HUDEP-2 (cell line): Measurements from ENCODE around the gene GLIS1.

Experiments used
- DNase-seq, 76 experiments: peaks; one replicate each; lab custom pipeline; 2025; ENCODE audit not compliant: unreplicated experiment in 76 of 76; lab: John Stamatoyannopoulos, UW

Gene GLIS1

DNA sequence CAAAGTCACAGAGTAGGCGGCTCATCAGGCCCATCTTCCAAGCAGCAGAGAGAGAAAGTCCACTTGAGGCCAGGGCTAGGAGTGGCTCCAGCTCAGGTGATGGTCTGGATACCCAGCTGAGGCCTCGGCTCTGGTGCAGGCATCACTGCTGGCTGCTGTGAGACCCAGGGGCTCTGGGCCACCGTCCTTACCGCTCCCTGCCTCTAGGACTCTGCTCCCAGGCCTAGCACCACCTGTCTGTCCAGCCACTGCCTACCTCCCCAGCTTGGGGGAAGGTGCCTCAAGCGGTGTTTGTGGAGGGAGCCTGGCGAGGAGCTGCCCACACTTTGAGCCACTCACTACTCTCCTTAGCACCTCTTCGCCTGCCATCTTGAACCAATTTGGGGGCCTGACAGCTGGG, 221.9 kb downstream of the GLIS1 start:
- no peak for DNase-seq

DNA sequence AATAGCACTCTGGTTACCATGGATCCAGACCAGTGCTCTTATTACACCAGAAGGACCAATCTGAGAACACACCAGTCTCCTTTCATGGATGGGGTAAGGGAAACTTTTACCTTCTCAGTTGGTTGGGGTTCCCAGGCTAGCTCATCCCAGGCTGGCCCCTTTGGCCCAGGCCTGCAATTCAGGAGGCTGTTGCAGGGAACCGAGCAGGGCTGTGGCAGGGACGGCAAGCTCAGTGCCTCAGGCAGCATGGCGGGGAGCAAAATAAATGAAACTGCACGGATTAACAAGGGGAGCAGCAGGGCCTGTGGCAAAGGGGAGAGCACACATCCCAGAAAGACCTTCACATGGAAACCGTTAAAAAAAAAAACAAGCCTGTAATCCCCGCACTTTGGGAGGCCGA, 222.8 kb downstream of the GLIS1 start:
- no peak for DNase-seq

DNA sequence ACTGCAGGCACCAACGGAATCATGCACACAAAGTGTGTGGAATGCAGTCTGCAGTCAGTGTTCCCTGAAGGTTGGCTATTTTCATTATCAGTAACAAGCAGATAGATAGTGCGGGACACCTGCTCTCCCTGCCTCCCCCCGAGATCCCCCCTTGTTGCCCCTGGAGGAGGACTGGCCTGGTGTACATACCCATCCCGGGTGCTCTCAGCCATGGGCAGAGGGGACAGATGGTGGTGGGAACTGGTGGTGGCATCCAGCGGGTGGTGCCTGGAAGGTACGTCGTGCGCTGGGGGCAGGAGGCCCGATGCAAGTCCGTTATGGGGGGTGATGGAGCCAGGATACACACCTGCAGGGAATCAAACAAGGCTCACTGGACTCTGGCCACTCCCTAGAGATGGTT, 224.5 kb downstream of the GLIS1 start:
- DNase-seq: no peak

DNA sequence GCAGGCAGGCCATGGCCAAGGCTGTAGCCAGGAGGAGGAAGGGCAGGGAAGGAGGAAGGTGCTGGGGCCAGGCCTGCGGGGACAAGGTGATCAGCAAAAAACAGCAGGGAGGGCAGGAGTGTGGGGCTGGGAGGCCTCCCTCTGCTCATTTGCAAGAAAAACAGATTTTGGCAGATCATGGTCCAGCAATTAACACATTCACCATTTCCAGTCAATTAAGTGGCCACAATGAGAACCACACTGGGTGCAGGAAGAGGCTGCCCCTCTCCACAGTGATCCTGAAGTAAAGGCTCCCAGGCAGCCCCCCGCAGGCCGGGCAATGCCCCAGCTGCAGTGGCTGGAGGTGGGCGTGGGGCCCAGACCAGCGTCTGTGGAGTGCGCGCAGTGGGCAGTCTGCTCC, 225.1 kb downstream of the GLIS1 start:
- no peak for DNase-seq

DNA sequence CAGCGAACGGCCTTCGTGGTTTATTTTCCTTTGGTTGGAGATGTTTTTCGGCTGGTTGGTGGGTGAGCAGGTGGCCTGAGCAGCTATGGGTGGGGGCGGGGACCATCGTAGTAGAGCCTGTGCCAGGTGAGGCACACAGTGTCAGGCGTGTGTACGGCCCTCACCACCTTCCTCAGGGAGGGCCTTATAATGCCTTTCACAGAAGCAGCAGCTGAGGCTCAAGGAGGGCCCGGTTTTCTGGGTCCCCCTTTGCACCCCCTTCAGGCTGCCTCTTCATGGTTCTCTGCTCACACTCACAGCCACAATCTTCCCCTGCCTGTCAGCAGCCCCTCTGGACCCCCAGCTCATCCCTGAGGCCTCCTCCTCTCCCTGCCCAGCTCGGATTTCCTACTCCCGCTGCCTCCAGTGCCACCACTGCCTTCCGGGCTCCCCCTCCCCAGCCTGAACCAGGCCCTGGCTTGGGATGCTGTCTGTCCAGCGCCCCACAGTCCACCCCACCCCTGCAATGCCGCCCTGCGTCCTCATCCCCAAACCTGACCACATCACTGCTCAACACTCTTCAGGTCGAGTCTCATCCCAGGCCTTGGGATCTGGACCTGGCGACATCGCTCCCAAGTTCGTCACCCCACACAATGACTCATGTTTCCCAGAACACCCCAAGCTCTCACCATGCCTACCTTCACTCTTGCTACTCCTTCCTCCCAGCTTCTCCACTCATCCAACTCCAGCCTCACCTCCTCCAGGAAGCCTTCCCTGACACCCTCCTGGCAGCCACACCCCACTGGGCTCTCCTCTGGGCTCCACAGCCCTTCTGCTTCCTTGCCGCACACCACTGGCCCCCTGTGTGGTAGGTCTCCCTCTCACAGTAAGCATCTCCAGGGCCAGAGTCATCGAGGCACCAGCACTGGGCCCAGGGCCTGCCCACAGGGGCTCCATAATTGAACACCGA, 225.9 kb downstream of the GLIS1 start:
- no peak for DNase-seq

DNA sequence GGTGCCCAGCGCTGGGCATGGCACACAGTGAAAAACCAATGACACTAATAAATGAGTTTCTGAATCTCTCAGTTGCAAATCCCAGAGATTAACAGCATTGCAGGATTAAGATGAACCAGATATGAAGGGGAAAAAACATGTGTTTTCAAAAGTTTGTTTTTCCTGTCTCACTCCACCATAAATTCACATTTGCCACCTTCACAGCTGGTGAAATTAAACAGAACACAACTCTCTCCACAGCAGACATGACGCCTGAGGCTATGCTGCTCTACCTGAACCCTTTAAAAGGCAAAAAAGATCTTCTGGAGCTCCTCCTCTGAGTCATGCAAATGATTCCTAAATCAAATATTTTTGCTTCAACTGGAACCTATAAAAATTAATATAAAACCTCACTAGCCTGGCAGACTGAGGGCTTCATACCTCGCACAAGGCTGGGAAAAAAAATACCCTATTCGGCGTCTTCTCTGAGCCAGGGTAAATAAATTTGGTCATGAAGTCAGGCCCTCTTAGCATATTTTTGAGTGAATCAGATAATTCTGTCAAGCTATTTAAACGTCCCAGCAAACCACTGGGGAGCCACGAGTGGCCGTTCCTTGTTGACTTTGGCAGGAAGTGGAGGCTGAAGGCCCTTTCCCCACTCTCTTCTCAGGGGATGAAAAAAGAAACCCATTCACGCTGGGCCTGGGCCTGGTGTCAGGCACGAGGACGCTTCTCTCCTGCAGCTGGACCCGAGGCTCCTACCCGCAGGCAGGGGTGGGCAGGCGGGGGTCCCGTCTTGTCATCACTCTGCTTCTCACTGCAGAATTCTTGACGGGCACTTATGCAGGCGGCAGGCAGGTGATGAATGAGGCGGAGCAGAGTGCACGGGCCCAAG, 226.8 kb downstream of the GLIS1 start:
- no peak for DNase-seq

DNA sequence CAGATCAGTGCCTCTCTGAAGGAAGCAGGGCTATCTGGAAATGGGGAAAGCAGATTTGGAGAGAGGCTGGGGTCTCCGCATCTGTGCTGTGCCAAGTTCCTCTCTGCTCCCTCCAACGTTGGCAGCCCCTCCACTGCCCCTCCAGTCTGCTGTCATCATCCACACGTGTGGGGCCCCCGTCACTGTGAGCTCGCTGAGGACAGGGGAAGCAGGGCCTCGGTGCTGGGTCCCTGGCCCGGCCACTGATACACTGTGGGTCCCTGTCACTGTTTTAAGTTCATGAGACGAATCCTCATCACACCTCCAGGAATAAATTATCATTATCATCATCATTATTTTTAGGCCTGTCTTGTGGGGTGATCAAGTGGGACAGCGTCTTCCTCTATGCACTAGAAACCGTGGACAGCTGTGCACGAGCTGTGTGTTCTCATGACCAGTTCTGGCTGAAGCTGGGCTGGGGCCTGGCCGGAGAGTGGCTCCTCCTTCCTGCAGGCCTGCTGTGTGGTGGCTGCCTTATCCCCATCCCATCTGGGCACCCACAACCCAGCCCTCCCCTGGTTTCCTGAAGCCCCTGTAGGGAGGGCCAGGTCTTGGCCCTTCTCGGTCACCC, 227.5 kb downstream of the GLIS1 start:
- no peak for DNase-seq

DNA sequence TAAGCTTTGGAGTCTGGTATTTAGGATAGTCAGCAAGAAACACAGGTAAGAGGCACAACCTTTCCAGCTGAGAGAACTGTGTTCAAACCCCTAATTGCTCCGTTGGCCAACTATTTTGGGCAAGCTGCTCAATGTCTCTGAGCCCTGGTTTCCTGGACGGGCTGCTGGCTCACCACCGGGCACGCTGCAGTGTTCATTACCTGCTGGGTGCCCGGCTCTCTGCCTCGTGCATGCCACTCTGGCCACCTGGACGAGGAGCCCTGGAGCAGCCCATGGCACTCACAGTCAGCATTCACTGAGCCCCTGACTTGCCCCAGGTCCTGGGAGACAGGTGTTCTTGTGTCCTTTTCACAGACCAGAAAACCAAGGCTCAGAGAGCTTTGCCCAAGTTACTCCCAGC, 228.7 kb downstream of the GLIS1 start:
- DNase-seq: no peak

DNA sequence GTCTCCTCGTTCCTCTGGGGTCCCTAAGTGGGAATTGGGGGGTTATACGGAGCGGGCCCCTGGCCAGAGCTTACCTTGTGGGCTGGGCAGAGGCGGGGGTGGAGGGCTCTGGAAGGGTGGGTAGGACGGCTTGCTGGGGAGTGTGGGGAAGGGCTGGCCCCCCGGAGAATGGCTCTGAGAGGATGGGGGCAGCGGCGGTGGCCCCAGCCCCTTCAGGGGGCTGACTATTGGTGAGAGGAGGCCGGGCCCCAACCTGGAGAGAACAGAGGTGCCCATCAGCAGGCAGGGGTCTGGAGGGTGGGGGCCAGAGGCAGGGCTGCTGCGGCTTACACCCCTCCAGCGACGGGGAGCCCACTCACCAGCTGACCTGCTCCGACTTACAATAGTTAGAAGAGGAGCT, 229.2 kb downstream of the GLIS1 start:
- no peak for DNase-seq

DNA sequence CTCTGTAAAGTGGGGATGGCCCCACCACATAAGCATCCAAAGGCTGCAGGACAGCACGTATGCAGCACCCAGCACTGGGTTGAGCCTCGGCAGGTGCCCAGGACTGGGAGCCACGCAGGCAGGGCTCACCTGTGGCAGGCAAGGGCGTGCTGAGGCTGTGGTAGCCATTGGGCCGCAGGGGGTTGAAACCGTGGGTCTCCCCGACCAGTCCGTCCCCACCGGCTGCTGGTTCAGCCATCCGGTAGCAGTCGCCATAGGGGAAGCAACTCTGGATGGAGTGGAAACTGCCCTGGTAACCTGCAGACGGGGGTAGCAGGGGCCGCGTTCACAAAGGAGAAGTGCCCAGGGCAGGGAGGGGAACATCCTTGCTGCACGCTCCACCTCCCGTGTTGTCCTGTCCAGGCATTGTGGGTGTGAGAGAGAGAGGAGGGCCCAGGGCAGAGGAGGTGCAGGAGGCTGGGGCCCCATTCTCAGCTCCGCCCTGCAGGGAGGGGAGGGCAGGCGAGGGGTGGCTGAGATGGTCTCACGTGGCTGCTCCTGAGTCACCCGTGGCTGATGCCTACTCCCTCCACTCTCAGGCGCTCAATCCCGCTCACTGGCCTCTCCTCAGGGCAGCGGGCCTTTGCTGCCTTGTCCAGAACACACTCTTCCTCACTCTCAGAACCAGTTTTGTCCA, 229.8 kb downstream of the GLIS1 start:
- peak in 2 of 76 experiments; percentile 5 to 13 for DNase-seq

DNA sequence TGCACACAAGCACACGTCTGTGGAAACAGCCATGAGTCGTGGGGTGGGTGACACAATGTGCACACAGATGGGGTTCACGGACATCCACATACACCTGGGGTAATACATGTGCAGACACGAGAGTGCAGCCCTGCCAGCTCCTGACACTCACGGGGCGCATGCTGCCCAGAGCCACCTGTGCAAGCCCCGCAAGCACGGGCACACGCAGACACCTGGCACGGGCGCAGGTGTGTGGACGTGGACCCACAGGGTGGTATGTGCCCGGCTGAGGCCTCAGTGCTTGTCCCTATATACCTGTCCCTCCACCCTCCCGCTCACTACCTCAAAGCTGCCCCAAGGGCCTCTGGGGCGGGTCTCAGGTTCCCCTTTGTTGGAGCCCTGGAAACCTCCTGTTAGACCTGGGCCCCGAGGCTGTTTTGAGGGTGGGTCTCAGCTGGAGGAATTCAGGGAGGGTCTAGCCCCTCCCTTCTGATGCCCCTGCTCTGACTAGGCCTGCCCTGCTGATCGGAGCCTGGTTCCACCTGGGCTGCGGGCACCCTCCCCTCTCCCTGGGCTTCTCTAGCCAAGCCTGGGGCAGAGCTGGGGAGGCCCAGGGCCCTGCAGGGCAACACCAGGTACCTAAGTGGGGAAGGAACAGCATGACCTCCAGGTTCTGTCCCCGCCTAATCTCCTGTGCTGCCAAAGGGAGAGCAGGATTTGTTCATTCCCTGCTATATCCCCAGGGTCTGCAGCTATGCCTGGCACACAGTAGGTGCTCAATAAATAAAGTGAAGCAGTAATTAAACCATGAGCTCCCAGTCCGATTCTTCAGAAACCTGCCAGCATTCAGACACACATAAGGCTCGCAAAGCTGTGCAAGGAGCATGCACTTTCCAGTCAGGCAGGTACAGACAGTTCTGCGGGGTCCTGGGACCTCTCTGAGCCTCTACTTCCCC, 230.6 kb downstream of the GLIS1 start:
- no peak for DNase-seq

DNA sequence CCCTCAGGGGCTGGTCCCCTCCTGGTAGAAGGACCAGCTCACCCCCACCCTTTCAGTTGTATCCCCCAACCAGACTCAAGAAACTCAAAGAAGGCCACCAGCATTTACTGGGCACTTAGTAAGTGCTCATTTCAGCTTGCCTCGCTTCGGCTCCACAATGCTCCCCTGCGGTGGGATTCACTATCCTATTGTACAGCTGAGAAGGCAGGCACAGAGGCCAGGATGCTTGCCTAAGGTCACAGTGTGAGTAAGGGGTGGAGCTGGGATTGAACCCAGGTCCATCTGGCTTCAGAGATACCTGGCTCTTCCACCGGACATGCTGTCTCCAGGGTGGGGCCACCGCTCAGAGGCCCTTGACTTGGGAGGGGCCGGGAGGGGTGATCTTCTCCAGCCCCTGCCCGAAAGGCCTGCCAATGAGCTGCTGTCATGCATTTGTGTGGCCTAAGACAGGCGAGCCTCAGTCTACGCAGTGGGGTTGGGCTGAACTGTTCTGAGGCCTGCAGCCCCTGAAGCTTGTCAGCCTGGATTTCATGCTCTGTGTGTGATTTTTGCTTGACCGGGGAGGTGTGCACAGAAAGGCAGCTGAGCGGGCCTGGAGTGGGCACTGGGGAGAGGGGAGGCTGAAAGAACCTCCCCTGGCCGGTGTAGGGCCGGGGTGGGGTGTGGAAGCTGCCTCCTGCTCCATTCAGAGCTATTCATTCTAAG, 231.7 kb downstream of the GLIS1 start:
- no peak for DNase-seq

DNA sequence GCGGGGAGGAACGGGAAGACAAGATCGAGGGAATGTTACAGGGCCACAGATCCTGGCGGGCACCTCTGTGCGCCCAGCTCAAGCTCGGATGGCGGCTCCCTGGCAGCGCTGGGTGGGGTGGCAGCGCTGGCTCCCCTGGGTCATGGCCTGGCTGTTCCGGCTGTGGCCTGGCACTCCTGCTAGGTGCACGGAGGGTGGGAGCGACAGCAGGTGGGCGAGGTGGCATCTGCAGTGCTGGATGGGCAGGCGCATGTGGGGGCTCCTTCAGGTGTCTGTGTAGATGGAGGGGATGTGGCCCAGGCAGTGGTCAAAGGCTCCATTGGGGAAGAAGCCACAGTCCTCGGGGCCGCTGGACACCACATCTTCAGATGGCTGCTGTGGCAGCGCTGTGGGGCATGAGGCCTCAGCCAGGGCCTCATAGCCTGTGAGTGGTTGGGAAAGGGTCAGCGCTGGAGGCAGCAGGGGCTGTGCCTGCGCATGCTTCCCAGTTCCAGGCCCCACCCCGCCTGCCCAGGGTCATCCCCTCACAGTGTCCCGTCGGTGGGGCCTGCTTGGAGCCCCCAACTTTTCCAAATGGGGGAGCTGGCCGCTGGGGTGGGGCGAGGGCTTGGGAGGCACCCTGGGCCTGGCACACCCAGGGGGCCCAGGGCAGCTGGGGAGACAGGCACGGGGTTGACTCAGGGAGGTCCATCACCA, 232.5 kb downstream of the GLIS1 start:
- no peak for DNase-seq

DNA sequence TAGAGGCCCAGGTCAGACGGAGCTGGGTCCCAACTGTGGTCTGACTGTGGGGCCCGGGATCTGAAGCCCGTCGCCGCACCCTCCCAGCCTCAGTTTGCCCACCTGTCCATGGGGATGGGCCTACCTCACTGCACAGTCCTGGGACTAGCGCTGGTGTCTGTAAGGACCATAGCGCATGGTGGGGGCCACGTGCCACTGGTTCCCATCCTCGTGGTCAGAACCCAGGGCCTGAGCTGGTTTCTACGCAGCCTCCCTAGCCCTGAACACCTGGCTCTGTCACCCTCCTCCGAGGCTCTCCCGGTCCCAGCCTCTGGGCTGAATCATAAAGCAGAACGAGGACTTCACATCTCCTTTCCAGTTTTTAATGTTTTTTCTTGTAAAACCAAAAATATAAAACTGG, 233.1 kb downstream of the GLIS1 start:
- no peak for DNase-seq

DNA sequence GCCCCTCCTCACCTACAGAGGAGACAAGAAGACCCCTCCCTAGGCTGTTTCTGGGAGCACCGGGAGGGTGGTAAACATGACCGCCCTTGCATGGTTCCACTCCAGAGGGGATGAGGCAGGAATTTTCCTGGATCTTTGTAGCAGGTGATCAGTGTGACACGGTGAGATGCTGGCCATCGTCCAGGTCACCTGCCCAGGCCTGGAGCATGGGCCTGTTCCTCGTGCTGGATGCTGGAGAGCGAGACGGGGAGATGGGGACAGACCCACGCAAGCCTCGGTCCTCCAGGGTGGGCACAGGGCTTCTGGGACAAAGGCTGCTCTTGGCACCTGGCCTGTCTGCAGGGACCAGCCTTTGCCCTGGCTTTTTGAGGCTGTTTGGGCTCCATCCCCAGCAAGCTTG, 233.6 kb downstream of the GLIS1 start:
- DNase-seq: no peak

DNA sequence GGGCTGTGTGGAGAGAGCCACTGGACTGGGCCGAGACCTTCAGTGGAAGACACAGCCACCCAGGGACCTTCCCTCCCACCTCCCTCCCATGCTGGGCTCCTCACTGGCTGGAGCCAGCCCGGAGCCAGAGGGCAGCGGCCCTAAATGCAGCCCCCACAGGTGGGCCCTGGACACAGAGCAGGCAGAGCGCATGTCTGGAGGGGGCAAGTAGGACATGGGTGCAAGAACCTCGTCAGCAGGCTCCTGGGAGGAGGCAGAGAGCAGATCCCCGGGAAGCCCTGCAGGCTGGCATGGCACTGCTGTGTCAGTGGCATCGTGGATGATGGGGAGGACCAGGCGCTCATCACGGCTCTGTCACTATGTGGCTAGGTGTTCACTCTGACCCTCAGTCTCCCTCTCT, 234.1 kb downstream of the GLIS1 start:
- no peak for DNase-seq

DNA sequence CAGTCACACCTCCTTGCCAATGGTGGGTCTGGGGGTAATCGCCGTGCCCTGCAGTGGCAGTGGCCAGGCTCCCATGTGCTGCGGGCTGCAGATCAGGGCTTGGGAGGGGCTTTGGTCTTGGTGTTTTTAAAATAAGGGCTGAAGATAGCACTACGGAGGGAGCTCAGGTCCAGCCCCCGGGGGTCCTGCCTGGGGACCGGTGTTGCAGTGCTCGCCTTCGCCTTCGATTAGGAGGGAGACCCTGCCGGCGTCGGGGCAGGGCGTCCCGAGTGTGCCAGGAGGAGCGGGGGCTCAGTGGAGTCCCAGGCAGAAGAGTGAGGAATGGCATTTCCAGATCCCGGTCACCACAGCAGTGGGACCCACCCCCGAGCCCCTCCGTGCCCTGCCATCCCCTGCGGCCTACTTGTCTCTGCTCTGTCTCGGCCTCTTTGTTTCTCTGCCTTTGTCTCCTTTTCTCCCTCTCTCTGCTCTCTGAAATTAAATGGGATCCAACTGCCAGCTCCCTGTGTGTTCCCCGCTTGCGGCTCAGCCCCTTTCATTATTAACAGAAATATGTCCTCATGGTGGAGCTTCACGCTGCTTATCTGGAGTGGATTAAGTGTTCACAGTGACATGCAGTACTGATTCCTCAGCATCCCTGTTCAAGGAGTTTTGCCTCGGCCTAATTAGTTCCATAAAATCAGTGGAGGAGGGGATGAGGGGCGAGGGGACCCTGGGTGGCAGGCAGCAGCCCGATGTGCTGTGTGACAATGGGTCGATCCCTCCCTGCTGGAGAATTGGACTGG, 235.3 kb downstream of the GLIS1 start:
- no peak for DNase-seq
